ENCODE data around the gene NDRG3. TPM values are rescaled to one million over a fixed set of nuclear protein-coding genes. Genes with fewer than 3 reads are reported as not detected.
A peak's percentile ranks its signal among the peaks of the same experiment; 100 is the strongest.

NDRG3 gene
- total and polyA plus RNA-seq, 2 of the 8 experiments (the other 6 are each of a cell fraction or from before 2014, with no cell fraction given), result 25.7 to 32.3 TPM

DNA sequence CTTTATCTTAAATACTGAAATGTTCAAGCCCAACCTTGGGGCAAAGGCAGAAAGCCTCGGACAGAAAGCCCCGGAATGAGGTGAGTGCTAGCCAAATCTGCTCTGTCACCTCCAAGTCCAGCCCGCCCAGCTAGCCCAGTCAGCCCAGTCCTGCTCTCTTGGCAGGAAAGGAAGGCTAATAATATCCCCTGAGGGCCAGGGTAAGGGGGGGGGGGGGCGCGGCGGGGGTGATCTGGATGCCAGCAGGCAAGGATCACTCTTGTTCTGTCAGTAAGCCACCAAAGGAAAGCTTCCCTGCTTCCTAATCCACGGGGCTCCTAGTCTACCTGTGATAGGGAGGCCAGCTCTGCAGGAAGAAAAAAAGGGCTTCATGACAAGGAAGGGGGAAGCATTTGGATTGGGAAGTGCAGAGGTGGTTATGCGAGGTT lies 1.1 kb downstream of the NDRG3 start:
- no peak overlapping the region; a peak in 1 of 7 replicates for H3K9ac ChIP-seq (replicated peaks in 1 of 4; ENCODE audit: extremely low read depth in 1 of 4, low read depth in 3 of 4, low read length in 3 of 4)
- CTCF ChIA-PET (ENCODE audit: partially characterized antibody), result interaction anchor here (0.7 to 4.0 kb wide), 14 partner anchors 10 to 207 kb away, joined by 3 to 31 read pairs (median 3); no protein-coding TSS in a partner anchor
- H3K27me3 ChIP-seq (replicated peaks in 1 of 4; ENCODE audit: control insufficient read depth in 3 of 4, extremely low read depth in 1 of 4, insufficient read depth in 3 of 4, low read length in 3 of 4), result no peaks in the 10 kb centered on the region
- no peaks in the 10 kb centered on the region for H3K9me3 ChIP-seq (ENCODE audit: insufficient read depth in 2 of 2, low read depth in 1 of 2, low read length in 1 of 2)
- H3K36me3 ChIP-seq (ENCODE audit: control insufficient read depth in 2 of 4, insufficient read depth in 4 of 4, low read length in 3 of 4), result no peaks in the 10 kb centered on the region
- H3K4me3 ChIP-seq (ENCODE audit: extremely low read depth in 1 of 4, insufficient read depth in 2 of 4, low read depth in 3 of 4, low read length in 4 of 4), result peak overlapping the region; percentile 60 to 92 (median 87); a peak in 5 of 8 replicates
- WGBS, 2 experiments (ENCODE audit: extremely low coverage in 1 of 2, insufficient coverage in 1 of 2, insufficient read length in 1 of 2, insufficient replicate concordance in 2 of 2, low coverage in 1 of 2, low lambda C conversion rate in 2 of 2, missing lambda C conversion rate in 1 of 2), result 43% methylated on average over 5 of the region's 8 CpGs; no CpG with 5 or more reads in 1 of the 2 experiments
- peaks cover 0 to 7% (median 4%) of the 10 kb centered on the region in 4 experiments; a peak in 4 of 7 replicates for H3K4me1 ChIP-seq (replicated peaks in 1 of 4; ENCODE audit: control insufficient read depth in 3 of 4, insufficient read depth in 4 of 4, low read length in 3 of 4)
- no peak for FAIRE-seq
- H2AK5ac ChIP-seq (ENCODE audit: low read depth, low read length), result no peak overlapping the region
- peaks cover 0 to 3% of the 10 kb centered on the region in 2 experiments; a peak in 2 of 4 replicates for H3K79me2 ChIP-seq (ENCODE audit: control insufficient read depth in 1 of 2, insufficient read depth in 2 of 2, low read length in 2 of 2)
- no peak overlapping the region for H2BK20ac ChIP-seq (ENCODE audit: low read length)
- H3K4ac ChIP-seq (replicated peaks; ENCODE audit: insufficient read length, low read depth, low read length), result no peak overlapping the region
- no peak overlapping the region for H2BK12ac ChIP-seq (ENCODE audit: low read depth, low read length)
- no peak overlapping the region for H3K27ac ChIP-seq (ENCODE audit: low read depth, low read length)
- no peak overlapping the region for H3K14ac ChIP-seq (ENCODE audit: insufficient read length)
- POLR2A ChIA-PET (ENCODE audit: partially characterized antibody), result interaction anchor here (0.6 to 1.2 kb wide), 5 partner anchors 9 to 259 kb away, joined by 3 to 4 read pairs (median 3); no protein-coding TSS in a partner anchor
- H4K5ac ChIP-seq (ENCODE audit: insufficient read length, low read depth, low read length), result no peak overlapping the region
- peaks cover 4% of the 10 kb centered on the region for H3K23me2 ChIP-seq (ENCODE audit: low read depth, low read length)
- H3K18ac ChIP-seq (ENCODE audit: extremely low read depth, low read length), result no peak overlapping the region
- no peak overlapping the region for H3K56ac ChIP-seq (replicated peaks; ENCODE audit: insufficient read length, low read depth, low read length)
- no peak overlapping the region for H2BK15ac ChIP-seq (ENCODE audit: low read length)
- no peaks in the 10 kb centered on the region for H4K20me1 ChIP-seq (replicated peaks in 1 of 2; ENCODE audit: control insufficient read depth in 1 of 2, insufficient read depth in 2 of 2, low read length in 2 of 2)
- no peak overlapping the region for H3K23ac ChIP-seq (ENCODE audit: insufficient read length)
- no peak overlapping the region for H2AFZ ChIP-seq (ENCODE audit: low read length)
- H2BK120ac ChIP-seq (replicated peaks; ENCODE audit: low read depth, low read length), result no peak overlapping the region
- no peak overlapping the region for H4K8ac ChIP-seq (ENCODE audit: extremely low read depth, insufficient read depth, low read length)
- no peak overlapping the region for H4K91ac ChIP-seq (replicated peaks; ENCODE audit: insufficient read length, low read length)
- H3K4me2 ChIP-seq (ENCODE audit: insufficient read depth in 1 of 2, low read depth in 2 of 2, low read length in 2 of 2), result peak overlapping the region; percentile 94 to 98
- H3K79me1 ChIP-seq (ENCODE audit: low read depth, low read length), result no peaks in the 10 kb centered on the region
- TF ChIP-seq SAP30 (IDR thresholded peaks at IDR 0.05; ENCODE audit: insufficient read depth, insufficient replicate concordance, low read length) (no peak), RBBP5 (IDR thresholded peaks at IDR 0.05; ENCODE audit: borderline replicate concordance, low read depth, low read length) (no peak), CBX5 (IDR thresholded peaks at IDR 0.05; ENCODE audit: low read depth, low read length) (no peak), SIRT6 (IDR thresholded peaks at IDR 0.05; ENCODE audit: low read length) (no peak), YY1 (IDR thresholded peaks at IDR 0.05; ENCODE audit: low read depth, low read length) (no peak), KDM1A (IDR thresholded peaks at IDR 0.05; ENCODE audit: borderline replicate concordance, low read length) (no peak), SUZ12 (IDR thresholded peaks at IDR 0.05; ENCODE audit: low read length) (no peak), TBP (IDR thresholded peaks at IDR 0.05; ENCODE audit: low read depth, low read length) (no peak)
- DNase-seq (ENCODE audit: low read depth in 1 of 2, low spot score in 2 of 2), result no peak
- H2BK5ac ChIP-seq (ENCODE audit: low read depth, low read length), result no peak overlapping the region

All from H1 (cell line).